Nephron (organoid): ENCODE results near the gene MLF2.

Experiments
- H3K27ac Mint-ChIP-seq, 3 experiments: 2 replicates each; pipeline ENCODE4 v1.8.0; 2020; ENCODE audit warnings: mixed read lengths in 3 of 3, mild to moderate bottlenecking in 2 of 3, moderate library complexity in 1 of 3
- H3K27me3 Mint-ChIP-seq: 2 replicates; pipeline ENCODE4 v1.8.0; 2021; ENCODE audit warnings: low read depth, mild to moderate bottlenecking, moderate library complexity, mixed read lengths
- H3K36me3 Mint-ChIP-seq: 2 replicates; pipeline ENCODE4 v1.8.0; 2020; ENCODE audit warnings: low read depth, mixed read lengths
- H3K4me1 Mint-ChIP-seq: 2 replicates; pipeline ENCODE4 v1.8.0; 2020; ENCODE audit warnings: mixed read lengths
- H3K4me3 Mint-ChIP-seq, 3 experiments: 2 replicates each; pipeline ENCODE4 v1.8.0; 2020; ENCODE audit warnings: mild to moderate bottlenecking in 3 of 3, mixed read lengths in 3 of 3, moderate library complexity in 2 of 3
- H3K9me3 Mint-ChIP-seq: 2 replicates; pipeline ENCODE4 v1.8.0; 2020; ENCODE audit warnings: mixed read lengths
- TF ChIP-seq, protein P1 (sequence below), 3 experiments: fragments of 200-600 bp; sonication (generic); IDR thresholded peaks; one replicate each; pipeline ENCODE4 v1.5.0; 2021; ENCODE audit warnings: antibody characterized with exemption in 3 of 3; ENCODE audit not compliant: unreplicated experiment in 3 of 3

The MLF2 gene

GRCh38 chr12:6764011-6764828 lies 11.3 kb upstream of the MLF2 start:
- no peaks in the 10 kb centered on the region for H3K9me3 Mint-ChIP-seq
- no peaks in the 10 kb centered on the region for H3K27me3 Mint-ChIP-seq
- TF ChIP-seq, protein P1, sequence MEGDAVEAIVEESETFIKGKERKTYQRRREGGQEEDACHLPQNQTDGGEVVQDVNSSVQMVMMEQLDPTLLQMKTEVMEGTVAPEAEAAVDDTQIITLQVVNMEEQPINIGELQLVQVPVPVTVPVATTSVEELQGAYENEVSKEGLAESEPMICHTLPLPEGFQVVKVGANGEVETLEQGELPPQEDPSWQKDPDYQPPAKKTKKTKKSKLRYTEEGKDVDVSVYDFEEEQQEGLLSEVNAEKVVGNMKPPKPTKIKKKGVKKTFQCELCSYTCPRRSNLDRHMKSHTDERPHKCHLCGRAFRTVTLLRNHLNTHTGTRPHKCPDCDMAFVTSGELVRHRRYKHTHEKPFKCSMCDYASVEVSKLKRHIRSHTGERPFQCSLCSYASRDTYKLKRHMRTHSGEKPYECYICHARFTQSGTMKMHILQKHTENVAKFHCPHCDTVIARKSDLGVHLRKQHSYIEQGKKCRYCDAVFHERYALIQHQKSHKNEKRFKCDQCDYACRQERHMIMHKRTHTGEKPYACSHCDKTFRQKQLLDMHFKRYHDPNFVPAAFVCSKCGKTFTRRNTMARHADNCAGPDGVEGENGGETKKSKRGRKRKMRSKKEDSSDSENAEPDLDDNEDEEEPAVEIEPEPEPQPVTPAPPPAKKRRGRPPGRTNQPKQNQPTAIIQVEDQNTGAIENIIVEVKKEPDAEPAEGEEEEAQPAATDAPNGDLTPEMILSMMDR (IDR thresholded peaks at IDR 0.05; ENCODE audit: unreplicated experiment in 3 of 3), result no peak
- peaks cover 64% of the 10 kb centered on the region for H3K4me1 Mint-ChIP-seq
- H3K4me3 Mint-ChIP-seq, result peak overlapping the region; percentile 87 to 90 (median 89)
- peak overlapping the region; percentile 98 to 99 (median 98) for H3K27ac Mint-ChIP-seq
- H3K36me3 Mint-ChIP-seq, result peaks cover 10% of the 10 kb centered on the region

GRCh38 chr12:6763380-6763779 lies 10.4 kb upstream of the MLF2 start:
- Mint-ChIP-seq H3K4me1 (peaks cover 63% of the 10 kb centered on the region), H3K9me3 (no peaks in the 10 kb centered on the region), H3K27me3 (no peaks in the 10 kb centered on the region), H3K4me3 (peak overlapping the region; percentile 87 to 90 (median 89)), H3K36me3 (peaks cover 2% of the 10 kb centered on the region), H3K27ac (peak overlapping the region; percentile 98 to 99 (median 98))
- TF ChIP-seq, protein P1 (IDR thresholded peaks at IDR 0.05; ENCODE audit: unreplicated experiment in 3 of 3), result no peak

DNA sequence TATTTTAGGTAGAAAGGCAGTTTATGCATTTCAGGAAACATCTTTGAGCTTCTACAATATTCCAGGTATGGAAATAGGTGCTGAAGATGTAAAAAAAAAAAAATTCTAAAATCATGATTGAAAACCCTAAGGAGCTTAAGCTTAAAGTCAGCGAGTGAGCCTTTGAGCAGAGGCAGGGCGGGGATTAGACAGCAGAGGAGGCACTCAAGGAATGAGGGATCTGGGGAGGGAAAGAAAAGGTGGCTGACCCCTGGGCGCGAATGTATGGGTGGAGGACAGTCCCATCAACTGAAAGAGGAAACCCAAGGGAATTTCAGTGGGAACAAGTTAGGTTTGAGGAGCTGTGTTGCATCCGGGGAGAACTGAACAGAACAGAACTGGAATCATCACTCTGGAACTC lies 6.8 kb upstream of the MLF2 start:
- Mint-ChIP-seq H3K36me3 (no peaks in the 10 kb centered on the region), H3K27me3 (no peaks in the 10 kb centered on the region), H3K4me1 (peaks cover 58% of the 10 kb centered on the region), H3K9me3 (no peaks in the 10 kb centered on the region), H3K4me3 (no peak overlapping the region), H3K27ac (peak overlapping the region; percentile 72 to 86 (median 79))
- TF ChIP-seq, protein P1 (IDR thresholded peaks at IDR 0.05; ENCODE audit: unreplicated experiment in 3 of 3), result no peak

DNA sequence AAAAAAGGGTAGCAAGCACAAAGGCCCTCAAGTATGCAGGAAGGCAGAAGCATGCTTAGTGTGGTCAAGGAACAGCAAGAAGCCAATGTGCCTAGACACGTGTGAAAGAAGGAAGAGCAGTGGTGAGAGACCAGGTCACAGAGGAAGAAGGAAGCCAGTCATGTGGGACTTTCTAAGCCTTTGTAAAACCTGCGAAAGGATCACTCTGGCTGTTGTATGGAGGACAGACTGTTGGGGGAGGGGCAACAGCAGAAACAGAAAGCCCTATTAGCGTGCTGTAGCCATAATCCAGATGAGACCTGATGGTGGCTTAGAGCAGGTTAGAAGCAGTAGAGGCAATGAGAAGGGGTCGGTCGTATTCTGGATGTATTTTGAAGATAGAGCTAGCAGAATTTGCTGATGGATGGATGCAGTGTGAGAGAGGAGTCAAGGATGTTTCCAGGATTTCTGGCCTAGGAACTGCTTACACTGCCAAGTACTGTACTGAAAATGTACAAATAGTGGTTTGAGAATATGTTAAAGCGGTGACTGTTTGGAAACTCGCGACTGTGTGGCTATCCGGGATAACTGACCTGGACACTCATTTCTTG lies 5.7 kb upstream of the MLF2 start:
- Mint-ChIP-seq H3K9me3 (no peaks in the 10 kb centered on the region), H3K4me1 (peaks cover 58% of the 10 kb centered on the region), H3K36me3 (no peaks in the 10 kb centered on the region), H3K4me3 (no peak overlapping the region), H3K27me3 (no peaks in the 10 kb centered on the region), H3K27ac (peak overlapping the region; percentile 36 to 80 (median 79))
- TF ChIP-seq, protein P1 (IDR thresholded peaks at IDR 0.05; ENCODE audit: unreplicated experiment in 3 of 3), result no peak

DNA sequence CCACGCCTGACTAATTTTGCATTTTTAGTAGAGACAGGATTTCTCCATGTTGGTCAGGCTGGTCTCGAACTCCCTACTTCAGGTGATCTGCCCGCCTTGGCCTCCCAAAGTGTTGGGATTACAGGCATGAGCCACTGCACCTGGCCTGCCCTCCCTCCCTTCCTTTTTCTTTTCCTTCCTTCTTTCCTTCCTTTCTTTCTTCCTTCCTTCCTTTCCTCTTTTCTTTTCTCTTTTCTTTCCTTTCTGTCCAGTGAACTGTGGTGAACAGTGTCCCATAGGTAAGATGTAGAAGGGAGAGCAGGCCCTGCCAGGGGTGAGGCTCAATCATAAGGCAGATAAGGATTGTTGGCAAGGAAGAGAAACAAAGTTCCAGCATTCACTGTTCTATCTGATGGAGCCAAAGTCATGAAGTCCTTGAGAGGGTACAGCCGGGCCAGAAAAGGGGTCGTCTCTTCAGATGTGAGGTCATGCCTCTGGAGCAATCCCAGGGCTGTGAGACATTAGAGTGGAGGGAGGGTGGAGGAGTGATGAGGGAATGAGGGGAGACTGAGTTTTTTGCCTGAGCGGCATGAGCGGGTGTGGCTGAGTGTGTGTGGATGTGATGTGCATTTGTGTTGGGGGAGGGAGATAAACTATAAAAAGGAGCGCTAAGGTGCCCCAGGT lies 4.2 kb upstream of the MLF2 start:
- peaks cover 4% of the 10 kb centered on the region for H3K36me3 Mint-ChIP-seq
- H3K4me3 Mint-ChIP-seq, result peak overlapping the region in 1 of 3 experiments; percentile 1
- H3K9me3 Mint-ChIP-seq, result no peaks in the 10 kb centered on the region
- H3K4me1 Mint-ChIP-seq, result peaks cover 55% of the 10 kb centered on the region
- no peaks in the 10 kb centered on the region for H3K27me3 Mint-ChIP-seq
- peak overlapping the region; percentile 34 to 65 (median 60) for H3K27ac Mint-ChIP-seq
- TF ChIP-seq, protein P1 (IDR thresholded peaks at IDR 0.05; ENCODE audit: unreplicated experiment in 3 of 3), result no peak
